Measurements from ENCODE around the gene HIBCH.
"Not testable (repeated sequence)": the region's sequence is repeated elsewhere in the genome, so short reads cannot be mapped to it uniquely, and the experiment has no call there.

HIBCH gene, protein sequence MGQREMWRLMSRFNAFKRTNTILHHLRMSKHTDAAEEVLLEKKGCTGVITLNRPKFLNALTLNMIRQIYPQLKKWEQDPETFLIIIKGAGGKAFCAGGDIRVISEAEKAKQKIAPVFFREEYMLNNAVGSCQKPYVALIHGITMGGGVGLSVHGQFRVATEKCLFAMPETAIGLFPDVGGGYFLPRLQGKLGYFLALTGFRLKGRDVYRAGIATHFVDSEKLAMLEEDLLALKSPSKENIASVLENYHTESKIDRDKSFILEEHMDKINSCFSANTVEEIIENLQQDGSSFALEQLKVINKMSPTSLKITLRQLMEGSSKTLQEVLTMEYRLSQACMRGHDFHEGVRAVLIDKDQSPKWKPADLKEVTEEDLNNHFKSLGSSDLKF

DNA sequence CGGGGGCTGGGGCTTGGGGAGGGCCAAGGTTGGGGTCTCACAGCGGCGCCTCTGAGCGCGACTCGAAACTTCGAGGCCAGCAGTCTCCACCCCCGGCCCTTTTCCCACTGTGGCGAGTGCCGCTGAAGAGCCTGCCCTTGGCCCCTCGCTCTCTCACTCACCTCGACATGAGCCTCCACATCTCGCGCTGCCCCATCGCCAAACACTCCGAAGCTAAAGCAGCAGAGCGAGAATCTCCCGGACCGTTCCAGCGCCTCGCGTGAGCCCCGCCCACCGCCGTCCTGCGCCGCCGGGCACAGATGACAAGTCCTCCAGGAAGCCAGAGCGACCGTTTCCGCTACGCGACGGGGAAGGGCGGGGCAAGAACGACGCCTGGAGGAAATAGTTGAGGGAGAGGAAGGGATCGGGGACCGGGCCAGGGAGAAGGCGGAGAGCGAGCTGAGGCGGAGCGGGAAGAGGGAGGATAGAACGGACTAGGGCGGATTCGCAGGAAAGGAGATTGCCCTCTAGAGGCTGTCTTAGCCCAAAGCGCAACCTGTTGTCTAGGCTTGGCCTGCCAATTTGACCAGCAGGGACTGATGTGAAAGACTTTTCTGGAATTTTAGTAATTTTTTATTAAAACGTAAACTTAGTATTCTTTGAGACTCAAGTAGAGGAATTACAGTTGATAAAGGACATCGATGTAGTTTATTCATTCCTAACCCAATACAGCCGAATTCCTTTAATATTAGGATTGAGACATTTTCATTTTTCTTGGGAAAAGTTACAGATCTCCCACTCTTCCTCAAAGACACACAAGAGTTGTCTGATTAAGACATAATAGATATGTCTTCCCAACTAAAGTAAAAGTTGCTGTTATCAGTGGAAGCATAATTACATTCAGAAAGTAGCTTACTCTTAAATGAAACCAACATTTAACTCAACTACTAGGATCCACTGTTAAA, at the start of gene HIBCH:
TSS of gene HIBCH (minus strand) at position 272 of the 944 bp plus-strand sequence. CDS start at position 196, 76 bp downstream.
- peak; percentile 93 for DNase-seq

GRCh38 chr2:190367091-190367490, 47.5 kb upstream of the HIBCH start:
- DNase-seq: no peak

GRCh38 chr2:190366248-190366753, 46.7 kb upstream of the HIBCH start:
- DNase-seq: no peak

DNA sequence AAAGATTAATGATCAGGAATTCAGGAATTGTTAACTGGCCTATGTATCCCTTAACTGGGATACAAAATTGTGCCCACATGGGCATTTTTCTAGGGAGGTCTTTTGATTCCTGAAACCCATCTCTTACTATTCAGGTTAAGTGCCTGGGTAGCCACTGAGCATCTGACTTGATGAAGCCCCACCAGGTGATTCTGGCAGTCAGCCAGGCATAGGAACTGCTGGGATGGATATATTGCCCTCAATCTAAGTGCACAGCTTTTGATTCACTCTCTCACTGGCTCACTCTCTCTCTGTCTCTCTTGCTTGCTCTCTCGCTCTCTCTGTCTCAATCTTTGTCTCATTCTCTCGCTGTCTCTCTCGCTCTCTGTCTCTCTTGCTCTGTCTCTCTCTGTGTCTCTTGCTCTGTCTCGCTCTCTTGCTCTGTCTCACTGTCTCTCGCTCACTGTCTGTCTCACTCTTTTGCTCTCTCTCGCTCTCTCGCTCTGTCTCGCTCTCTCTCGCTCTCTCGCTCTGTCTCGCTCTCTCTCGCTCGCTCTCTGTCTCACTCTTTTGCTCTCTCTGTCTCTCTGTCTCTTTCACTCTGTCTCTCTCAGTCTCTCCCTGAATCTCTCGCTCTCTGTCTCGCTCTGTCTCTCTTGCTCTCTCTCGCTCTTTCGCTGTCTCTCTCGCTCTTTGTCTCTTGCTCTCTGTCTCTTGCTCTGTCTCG, 46.0 kb upstream of the HIBCH start:
- peak; percentile 5 for DNase-seq

DNA sequence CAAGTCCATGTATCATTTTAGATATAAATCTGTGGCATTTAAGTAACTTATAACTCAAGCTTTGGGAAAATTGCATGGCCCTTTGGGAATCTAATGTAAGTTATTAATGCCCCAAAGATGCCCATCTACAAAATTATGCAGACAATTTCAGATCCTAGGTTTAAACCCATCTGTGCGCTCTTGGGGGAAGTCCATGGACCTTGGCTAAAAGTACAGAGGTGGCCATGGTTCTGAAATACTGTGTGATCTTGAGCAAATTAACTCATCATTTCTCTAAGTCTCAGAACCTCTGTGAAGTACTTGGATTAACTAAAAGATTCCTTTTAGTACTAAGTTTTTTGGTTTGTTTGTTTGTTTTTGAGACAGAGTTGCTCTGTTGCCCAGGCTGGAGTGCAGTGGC, 43.3 kb upstream of the HIBCH start:
- no peak for DNase-seq

GRCh38 chr2:190361572-190361971, 41.9 kb upstream of the HIBCH start:
- DNase-seq: no peak

DNA sequence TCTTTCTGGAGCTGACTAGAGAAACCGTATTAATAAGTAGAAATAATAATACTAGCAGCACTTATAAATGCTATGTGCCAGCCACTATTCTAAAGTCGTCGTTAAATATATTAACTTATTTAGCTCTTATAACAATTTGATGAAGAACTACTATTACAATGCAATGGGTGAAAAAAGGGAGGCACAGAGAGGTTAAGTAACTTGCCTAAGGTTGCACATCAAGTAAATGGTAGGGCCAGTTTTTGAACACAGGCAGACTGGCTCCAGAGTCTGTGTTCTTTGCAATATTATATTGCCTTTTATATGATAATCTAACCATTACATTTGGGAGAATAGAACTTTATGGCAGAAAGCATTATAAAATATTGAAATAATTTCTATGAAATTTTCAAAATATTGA, 41.3 kb upstream of the HIBCH start:
- no peak for DNase-seq

- DNase-seq: no peak
These were observed 40.9 kb upstream of the HIBCH start for GRCh38 chr2:190360561-190360960.

GRCh38 chr2:190358655-190359448, 39.2 kb upstream of the HIBCH start:
- DNase-seq: not testable (repeated sequence)

GRCh38 chr2:190357600-190357999, 38.0 kb upstream of the HIBCH start:
- no peak for DNase-seq

- no peak for DNase-seq
These were observed 36.5 kb upstream of the HIBCH start for GRCh38 chr2:190355968-190356644.

GRCh38 chr2:190354003-190354690, 34.5 kb upstream of the HIBCH start:
- no peak for DNase-seq

DNA sequence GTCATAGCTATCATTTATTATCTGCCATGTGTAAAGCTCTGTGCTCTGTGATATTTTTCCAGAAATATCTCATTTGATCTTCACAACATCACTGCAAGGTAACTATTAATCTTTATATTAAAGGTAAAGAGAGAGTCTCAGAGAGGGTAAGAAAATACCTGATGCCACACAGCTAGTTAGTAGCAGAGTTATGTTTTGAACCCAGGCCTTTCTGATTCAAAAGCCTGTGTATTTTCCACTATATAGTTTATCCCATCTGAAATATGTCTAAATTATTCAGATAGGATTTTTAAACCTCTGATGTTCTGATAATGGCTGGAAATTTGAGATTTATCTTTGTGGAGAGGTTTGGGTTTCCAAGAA, 33.9 kb upstream of the HIBCH start:
- DNase-seq: no peak

- peak; percentile 86 for DNase-seq
These were observed 33.3 kb upstream of the HIBCH start for GRCh38 chr2:190352668-190353536.

- no peak for DNase-seq
These were observed 32.3 kb upstream of the HIBCH start for GRCh38 chr2:190351955-190352354.

DNA sequence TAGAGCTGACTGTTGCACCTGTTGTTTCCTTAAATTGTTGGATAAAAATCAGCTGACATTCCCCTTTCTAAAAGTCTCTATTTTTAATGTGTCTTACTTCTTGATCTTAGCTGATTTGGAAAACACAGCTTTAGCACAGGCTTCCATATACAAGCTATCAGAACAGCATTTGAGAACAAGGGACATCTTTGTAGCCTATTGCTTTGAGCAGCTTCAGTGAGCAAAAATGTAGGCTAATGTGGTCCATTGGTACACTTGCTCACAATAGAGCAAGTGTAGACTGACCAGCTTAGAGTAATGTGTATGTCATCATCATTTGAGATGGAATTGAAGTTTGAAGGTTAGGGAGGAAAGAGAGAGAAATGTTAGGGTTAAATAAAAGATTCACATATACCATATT, 30.7 kb upstream of the HIBCH start:
- DNase-seq: no peak

GRCh38 chr2:190344276-190344827, 24.7 kb upstream of the HIBCH start:
- peak; percentile 52 for DNase-seq

DNA sequence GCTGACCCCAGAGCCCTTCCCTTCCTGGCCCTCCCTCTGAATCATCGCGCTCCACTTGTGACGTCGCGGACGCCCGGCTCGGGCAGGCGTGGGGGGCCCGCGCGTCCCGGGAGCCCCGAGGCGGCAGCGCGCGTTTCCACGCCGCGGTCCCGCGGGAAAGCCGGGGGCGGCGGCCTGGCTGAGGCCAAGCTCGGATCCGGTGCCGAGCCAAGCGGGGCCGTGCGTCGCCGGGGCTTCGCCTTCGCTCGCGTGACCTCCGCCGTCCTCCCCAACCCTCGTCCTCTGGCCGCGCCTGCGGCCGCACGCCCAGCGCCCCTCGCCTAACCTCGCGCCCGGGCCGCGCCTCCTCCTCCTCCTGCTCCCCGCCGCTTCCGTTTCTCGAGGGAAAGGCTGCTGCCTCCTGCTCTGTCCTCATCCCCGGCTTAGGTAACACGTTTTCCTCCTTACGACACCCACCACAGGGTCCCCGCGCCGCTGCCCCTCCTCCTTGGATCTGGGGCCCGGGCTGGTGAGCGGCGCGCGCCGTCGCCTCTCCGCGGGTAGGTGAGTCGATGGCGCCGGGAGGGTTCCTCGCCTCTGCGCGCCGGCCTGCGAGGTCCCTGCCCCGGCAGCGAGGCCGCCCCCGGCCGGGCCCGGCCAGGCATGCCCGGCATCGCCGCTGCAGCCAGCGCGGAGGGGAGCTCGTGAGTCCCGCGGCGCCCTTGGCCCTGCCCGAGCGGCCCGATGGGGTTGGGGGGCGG, 24.1 kb upstream of the HIBCH start, which contains the start of gene INPP1:
TSS of gene INPP1 (plus strand) at position 54 of the 740 bp plus-strand sequence. CDS start 16,514 bp downstream, outside the sequence.
- DNase-seq: no peak

DNA sequence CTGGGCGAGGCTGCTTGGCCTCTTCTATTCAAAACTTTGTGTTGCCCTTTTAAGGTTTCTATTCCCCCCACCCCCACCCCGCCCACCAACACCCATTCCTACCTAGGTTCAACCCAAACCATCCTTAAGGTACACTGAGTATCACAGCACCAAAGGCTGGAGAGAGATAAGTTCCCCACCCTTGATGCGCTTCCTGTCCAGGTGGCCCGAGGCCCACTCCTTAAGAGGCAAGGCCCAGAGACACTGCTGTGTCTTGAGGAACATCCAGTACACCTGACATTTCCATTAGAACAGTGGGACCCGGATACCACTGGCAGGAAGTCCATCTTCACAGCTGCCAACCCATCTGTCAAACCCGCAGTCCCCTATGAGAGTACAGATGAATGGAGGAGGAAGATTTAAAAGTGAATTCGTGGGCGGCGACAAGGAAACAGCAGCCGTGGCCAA, 23.5 kb upstream of the HIBCH start:
- DNase-seq: peak; percentile 4

All from NCI-H510A treated with DMSO at 0.1 percent for 48 hours (cell line).